ENCODE data around the gene GEMIN5. TPM values are rescaled to one million over a fixed set of nuclear protein-coding genes. Genes with fewer than 3 reads are reported as not detected.

Gene GEMIN5
- total RNA-seq, 3 donors from 2014 or later: 6.8 to 15.5 (median 9.3) TPM

DNA sequence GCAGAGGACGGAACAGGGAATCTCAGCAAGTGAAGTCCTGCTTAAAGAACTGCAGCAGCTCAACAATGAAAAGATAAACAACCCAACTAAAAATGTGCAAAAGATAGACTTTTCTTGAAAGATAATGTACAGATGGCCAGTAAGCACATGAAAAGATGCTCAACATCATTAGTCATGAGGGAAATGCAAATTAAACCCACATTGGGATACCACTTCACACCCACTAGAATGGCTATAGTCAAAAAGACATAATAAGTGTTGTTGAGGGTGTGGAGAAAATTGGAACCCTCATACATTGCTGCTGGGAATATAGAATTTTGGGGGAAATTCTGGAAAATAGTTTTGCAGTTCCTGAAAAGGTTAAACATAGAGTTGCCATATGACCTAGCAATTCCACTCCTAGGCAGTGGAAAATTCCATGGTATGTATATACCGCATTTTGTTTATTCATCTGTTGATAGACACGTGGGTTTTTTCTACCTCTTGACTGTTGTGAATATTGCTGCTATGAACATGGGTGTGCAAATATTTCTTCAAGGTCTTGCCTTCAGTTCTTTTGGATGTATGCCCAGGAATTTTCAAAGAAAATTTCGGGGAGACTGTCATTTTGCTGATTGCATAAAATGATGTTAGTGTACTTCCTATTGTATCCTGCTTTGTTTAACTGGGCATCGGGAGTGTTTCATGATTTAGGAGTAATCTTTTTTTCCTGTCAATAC, 72.4 kb downstream of the GEMIN5 start:
- Histone ChIP-seq H3K36me3 (ENCODE audit: low read depth) (no peaks in the 10 kb centered on the region), H3K4me3 (no peak overlapping the region), H3K4me1 (ENCODE audit: low read depth) (peaks cover 32% of the 10 kb centered on the region), H3K9me3 (no peaks in the 10 kb centered on the region)
- no peak for DNase-seq
- peak; percentile 43 for ATAC-seq
- TF ChIP-seq, protein P1, sequence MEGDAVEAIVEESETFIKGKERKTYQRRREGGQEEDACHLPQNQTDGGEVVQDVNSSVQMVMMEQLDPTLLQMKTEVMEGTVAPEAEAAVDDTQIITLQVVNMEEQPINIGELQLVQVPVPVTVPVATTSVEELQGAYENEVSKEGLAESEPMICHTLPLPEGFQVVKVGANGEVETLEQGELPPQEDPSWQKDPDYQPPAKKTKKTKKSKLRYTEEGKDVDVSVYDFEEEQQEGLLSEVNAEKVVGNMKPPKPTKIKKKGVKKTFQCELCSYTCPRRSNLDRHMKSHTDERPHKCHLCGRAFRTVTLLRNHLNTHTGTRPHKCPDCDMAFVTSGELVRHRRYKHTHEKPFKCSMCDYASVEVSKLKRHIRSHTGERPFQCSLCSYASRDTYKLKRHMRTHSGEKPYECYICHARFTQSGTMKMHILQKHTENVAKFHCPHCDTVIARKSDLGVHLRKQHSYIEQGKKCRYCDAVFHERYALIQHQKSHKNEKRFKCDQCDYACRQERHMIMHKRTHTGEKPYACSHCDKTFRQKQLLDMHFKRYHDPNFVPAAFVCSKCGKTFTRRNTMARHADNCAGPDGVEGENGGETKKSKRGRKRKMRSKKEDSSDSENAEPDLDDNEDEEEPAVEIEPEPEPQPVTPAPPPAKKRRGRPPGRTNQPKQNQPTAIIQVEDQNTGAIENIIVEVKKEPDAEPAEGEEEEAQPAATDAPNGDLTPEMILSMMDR (IDR thresholded peaks at IDR 0.05): no peak
- intact Hi-C loops (cut with DNase I, micrococcal nuclease): no loop called here

DNA sequence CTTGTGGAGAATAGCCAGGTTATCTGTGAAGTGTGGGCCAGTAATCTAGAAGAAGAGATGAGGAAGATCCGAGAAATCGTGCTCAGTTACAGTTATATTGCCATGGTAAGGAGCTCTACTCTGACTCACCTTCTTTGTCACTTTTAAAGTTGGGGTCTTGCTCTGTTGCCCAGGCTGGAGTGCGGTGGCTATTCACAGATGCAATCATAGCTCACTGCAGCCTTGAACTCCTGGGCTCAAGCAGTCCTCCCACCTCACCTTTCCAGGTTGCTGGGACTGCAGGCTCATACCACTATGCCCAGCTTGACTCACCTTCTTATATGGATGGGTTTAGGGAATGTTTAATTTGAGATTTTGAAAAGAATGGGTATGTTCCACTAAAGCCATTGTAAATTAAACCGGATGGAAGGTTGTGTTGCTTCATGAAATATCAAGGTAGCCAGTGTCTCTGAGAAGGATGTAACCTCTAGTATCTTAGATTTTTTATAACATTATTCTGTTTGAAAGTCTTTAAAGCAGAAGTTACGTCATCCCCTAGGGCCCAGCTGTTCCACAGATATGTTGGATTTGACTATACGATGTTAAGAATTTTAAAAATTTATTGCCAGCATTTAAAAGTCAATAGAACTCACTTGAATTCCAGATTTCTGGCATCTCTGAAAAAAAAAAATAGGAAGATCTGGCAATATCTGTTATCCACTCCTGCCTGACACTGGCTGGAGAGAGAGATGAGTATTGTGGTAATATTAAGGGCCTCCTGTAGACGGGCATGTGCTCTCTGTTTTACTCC, 74.5 kb downstream of the GEMIN5 start:
- no peak overlapping the region for H3K4me3 ChIP-seq
- no peak for DNase-seq
- intact Hi-C loops (cut with DNase I, micrococcal nuclease): no loop called here
- ATAC-seq: no peak
- TF ChIP-seq, protein P1 (IDR thresholded peaks at IDR 0.05): no peak
- H3K9me3 ChIP-seq: no peaks in the 10 kb centered on the region
- no peaks in the 10 kb centered on the region for H3K36me3 ChIP-seq (ENCODE audit: low read depth)
- H3K4me1 ChIP-seq (ENCODE audit: low read depth): peaks cover 39% of the 10 kb centered on the region

- no peaks in the 10 kb centered on the region for H3K36me3 ChIP-seq (ENCODE audit: low read depth)
- DNase-seq: no peak
- peaks cover 39% of the 10 kb centered on the region for H3K4me1 ChIP-seq (ENCODE audit: low read depth)
- H3K4me3 ChIP-seq: no peak overlapping the region
- no peaks in the 10 kb centered on the region for H3K9me3 ChIP-seq
- intact Hi-C loops (cut with DNase I, micrococcal nuclease): no loop called here
- ATAC-seq: no peak
- TF ChIP-seq, protein P1 (IDR thresholded peaks at IDR 0.05): no peak
These were observed 75.2 kb downstream of the GEMIN5 start for GRCh38 chr5:154862766-154863165.

- ATAC-seq: no peak
- H3K36me3 ChIP-seq (ENCODE audit: low read depth): no peaks in the 10 kb centered on the region
- no peak overlapping the region for H3K4me3 ChIP-seq
- no peaks in the 10 kb centered on the region for H3K9me3 ChIP-seq
- H3K4me1 ChIP-seq (ENCODE audit: low read depth): peaks cover 40% of the 10 kb centered on the region
- no peak for DNase-seq
- intact Hi-C loops (cut with DNase I, micrococcal nuclease): no loop called here
- TF ChIP-seq, protein P1 (IDR thresholded peaks at IDR 0.05): no peak
These were observed 76.1 kb downstream of the GEMIN5 start for GRCh38 chr5:154861946-154862345.

- DNase-seq (no peak), ATAC-seq (no peak)
- Histone ChIP-seq H3K36me3 (ENCODE audit: low read depth) (no peaks in the 10 kb centered on the region), H3K9me3 (no peaks in the 10 kb centered on the region), H3K4me3 (no peak overlapping the region), H3K4me1 (ENCODE audit: low read depth) (peaks cover 32% of the 10 kb centered on the region)
- intact Hi-C loops (cut with DNase I, micrococcal nuclease): no loop called here
- TF ChIP-seq, protein P1 (IDR thresholded peaks at IDR 0.05): no peak
These were observed 77.2 kb downstream of the GEMIN5 start for GRCh38 chr5:154860765-154861164.

All from mucosa of descending colon (tissue), 3 donors.